HG03196 (cell line): ENCODE results near the gene BAIAP2L1.
"Not testable (repeated sequence)": the region's sequence is repeated elsewhere in the genome, so short reads cannot be mapped to it uniquely, and the experiment has no call there.

Experiments
- ATAC-seq: cut with Tn5 transposase; IDR thresholded peaks from one replicate; pipeline ENCODE4 v1.9.1; 2021; ENCODE audit not compliant: unreplicated experiment

The BAIAP2L1 gene

GRCh38 chr7:98323597-98324322 is 77.1 kb downstream of the BAIAP2L1 start:
- no peak for ATAC-seq

DNA sequence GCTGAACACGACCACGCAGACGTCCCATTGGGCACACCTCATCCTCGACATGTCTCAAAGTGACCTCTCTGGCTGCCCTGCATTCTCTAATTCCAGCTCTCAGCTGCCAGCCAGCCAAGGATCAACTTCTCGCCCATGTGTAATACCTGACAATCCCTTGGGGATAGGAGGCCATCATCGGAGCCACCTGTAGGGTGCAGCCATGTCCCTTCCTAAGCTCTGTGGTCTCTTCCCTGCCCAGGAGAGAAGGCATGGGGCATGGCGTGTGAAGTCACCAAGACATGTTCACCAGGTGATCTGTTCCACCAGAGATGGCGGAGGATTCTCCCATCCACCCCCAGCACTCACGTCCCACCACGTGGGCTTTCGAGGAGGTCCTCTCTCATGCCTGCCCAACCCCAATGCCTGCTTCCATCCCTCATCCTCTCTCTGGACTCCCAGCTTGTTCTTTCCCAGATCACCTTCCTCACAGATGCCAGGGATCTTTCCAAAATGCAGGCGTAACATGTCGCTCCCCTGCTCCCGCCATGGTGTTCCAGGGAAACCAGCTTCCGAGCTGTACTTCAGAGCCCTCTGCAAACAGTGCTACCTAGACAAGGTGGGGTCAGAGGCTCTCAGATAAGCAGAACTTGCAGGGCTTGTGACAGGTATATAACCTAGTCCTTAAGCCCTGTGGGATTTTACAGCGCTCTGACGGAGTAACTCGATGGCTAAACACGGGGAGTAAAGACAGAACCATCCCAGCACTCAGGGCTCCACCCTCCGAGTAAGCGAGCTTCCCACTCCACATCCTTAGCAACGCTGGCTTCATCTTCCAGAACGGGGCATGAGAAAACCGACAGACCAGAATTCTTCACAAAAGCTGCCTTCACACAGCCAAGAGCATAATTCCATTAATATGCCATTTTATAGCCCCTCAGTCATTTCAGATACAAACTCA is 78.3 kb downstream of the BAIAP2L1 start:
- ATAC-seq: no peak

DNA sequence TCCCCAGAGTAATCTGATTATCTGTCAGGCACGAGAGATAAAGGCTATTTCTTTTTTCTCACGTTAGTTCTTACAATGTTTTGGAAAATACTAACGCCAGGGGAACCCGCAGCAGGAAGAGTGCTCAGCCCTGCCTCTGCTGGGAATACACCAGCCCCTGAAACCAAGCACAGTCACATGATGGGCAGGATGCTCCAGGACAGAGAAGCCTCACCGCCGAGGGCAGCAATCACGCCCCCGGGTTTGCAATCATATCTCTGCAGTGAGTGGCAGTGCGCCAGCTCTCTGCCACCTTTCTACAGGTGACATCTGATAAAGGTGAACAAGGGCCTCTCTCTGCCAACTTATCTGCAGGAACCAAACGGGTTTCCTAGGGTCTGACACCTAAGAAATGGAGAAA is 79.6 kb downstream of the BAIAP2L1 start:
- ATAC-seq: no peak

DNA sequence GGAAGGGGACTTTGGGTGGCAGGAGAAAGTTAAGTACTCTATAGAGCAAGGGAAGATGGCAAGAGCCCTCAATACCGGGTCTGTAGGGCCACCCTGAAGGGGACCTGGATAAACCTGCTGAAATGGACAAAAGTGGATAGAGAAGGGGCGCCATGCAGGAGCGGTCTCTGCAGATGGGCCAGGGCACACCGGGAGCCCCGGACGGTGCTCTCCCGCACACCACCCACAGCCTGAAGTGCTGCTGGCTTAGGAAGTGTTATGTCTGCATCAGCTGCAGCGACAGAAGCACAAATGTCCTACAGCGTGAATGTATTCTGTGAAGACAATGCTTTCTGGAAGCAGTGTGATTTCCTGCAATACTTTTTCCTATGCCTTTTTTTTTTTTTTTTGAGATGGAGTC is 81.7 kb downstream of the BAIAP2L1 start:
- ATAC-seq: no peak

- ATAC-seq: no peak
Measured at GRCh38 chr7:98317366-98318040, 83.4 kb downstream of the BAIAP2L1 start.

GRCh38 chr7:98315994-98316527 is 84.8 kb downstream of the BAIAP2L1 start:
- ATAC-seq: not testable (repeated sequence)

DNA sequence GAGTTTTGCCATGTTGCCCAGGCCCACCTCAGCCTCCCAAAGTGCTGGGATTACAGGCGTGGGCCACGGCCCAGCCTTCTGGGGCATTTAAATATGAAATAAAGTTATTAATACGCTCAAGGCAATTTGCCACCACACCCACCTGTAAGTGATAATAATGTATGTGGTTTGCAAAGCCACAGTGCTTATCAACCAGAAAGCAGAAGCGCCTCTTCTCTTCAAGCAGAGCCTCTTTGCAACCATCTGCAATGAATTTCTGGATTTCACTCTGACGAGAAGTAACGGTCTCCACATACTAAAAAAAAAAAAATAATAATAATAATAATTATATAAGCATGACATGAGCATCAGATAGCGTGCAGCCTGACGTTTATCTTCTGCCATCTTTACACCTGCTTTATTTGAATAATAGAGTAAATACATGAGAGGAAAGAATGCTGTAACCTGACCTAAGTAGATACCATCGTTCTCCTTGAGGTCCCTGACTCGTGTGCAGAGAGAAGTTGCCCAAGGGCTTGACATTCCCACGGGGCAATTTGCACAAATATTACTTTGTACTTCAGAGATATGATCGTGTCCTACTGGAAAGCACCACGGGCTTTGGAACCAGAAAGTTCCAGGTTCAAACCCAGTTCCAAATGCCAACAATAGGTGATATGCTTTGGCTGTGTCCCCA is 85.4 kb downstream of the BAIAP2L1 start:
- ATAC-seq: no peak

GRCh38 chr7:98314469-98314868 is 86.4 kb downstream of the BAIAP2L1 start:
- peak; percentile 40 for ATAC-seq

DNA sequence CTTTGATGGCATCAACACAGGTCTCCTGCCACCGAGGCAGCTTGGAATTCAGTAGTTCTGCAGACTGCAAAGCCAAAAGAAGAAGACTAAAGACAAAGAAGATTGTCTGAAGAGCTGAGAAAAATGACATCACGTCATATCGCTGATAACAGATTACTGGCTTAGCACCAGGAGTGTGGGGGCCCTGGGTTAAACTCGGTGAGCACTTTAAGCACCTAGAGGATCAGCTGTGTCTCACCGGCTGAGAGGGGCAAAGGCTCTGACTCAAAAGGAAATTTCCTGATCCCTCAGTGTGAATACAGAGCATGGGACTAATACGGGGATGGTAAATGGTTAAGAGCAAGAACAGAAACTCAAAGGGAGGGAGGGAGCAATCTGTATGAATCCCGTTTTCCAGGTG is 88.7 kb downstream of the BAIAP2L1 start:
- no peak for ATAC-seq

DNA sequence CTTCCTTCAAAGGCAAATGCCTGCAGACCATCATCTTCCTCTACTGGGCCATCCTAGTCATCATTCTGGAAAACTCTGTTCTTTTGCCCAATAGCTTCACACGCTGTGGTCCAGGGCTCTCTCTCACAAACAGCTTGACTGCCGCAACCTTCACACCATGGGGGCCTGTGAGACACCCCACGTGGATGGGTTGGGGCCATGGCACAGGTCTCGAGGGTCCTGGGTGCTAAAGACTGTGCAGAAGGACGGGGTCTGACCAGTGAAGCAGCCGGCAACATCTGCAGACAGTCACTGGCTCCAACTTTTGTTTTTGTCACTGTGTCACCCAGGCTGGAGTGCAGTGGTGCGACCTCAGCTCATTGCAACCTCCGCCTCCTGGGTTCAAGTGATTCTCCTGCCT is 91.3 kb downstream of the BAIAP2L1 start:
- no peak for ATAC-seq

- ATAC-seq: no peak
Measured at GRCh38 chr7:98307971-98308466, 92.9 kb downstream of the BAIAP2L1 start.

DNA sequence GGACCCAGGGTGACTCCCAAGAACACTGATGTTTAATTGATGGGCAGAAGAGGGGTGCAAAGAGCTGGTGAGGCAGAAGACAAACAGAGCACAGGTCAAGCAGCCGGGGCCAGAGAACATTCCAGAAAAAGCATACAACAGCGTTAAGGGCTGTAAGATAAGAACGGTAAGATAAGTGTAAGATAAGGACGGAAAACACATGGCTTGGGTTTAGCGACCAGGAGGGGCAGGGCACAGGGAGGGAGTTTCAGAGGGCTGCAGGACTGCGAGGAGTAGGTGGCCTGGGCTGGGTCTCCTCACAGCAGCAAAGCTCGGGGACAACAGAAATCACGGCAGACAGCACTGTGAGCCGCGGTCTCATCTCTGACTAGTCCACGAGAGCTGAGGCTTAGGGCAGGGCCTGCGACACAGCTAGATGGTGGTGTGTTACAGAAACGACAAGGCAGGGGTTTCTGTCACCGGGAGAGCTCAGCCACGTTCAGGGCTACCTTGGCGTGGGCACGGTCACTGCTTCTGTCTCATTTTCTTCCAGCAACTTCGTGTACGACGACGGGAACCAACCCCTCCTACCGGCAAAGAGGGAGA is 94.8 kb downstream of the BAIAP2L1 start:
- no peak for ATAC-seq

GRCh38 chr7:98303906-98304305 is 97.0 kb downstream of the BAIAP2L1 start:
- no peak for ATAC-seq

- ATAC-seq: no peak
Measured at GRCh38 chr7:98303176-98303865, 97.6 kb downstream of the BAIAP2L1 start.

GRCh38 chr7:98301693-98302470 is 99.0 kb downstream of the BAIAP2L1 start:
- ATAC-seq: no peak

- ATAC-seq: no peak
Measured at GRCh38 chr7:98300595-98301372, 100.1 kb downstream of the BAIAP2L1 start.

DNA sequence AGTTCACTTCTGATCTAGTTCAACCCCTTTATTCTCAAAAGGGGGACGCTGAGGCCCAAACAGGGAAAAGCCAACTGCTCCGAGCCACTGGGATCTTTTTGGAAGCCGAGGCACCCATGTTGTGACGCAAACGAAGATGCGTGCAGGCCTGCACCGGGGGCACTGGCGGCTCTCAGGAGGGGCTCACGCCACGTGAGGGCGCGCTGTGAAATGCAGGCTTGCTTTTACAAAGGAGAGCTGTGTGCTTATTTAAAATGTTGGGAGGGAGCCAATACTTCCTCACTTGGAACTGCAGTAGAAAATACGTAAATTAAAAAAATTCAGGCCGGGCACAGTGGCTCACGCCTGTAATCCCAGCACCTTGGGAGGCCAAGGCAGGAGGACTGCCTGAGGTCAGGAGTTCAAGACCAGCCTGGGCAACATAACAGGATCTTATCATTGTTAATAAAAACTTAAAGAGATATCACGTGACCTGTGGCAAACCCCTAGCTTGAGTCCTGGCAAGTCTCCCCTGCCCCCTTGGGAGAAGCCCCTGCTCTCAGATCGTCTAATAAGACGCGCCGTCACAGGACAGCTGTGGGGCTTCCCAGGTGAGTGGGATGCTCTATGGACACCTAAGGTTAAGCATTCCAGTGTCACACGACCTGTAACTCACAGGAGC is 103.1 kb downstream of the BAIAP2L1 start:
- no peak for ATAC-seq

GRCh38 chr7:98296833-98297232 is 104.1 kb downstream of the BAIAP2L1 start:
- ATAC-seq: no peak
